Measurements from ENCODE around the gene CHST3.

DNA sequence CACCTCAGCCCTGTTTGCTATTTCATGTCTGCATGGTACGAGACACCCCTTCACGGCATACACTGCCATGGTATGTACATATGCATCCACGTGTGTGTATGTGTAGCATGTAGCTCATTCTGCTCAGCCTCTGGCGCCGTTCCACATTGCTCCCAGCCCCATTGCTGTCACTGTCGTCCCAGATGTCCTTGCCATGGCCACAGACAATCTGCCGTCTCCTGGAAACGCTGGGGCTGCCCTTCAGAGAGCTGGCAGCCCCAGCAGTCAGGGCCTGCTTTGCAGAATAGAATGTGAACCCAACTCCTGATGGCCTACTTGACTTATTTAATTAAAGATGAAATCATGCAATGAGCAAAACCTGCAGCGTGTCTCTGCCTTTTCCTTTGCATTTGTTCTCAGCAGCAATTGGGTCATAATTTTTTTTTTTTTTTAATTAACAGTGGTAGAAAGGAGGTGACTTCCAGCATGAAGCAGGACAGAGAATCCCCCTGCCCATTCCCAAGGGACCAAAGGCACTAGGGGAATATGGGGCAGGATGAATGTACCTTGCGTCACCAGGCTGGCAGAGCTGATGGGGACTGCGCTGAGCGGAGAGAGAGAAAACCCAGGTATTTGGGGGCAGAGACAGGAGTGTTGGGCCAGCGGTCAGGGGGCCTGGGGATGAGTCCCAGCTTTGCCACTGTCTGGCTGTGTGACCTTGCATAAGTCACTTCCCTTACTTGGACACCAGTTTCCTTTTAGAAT, 49.2 kb downstream of the CHST3 start:
- TF ChIP-seq CTCF (IDR thresholded peaks at IDR 0.05) (no peak), POLR2A (IDR thresholded peaks at IDR 0.05) (no peak), EP300 (IDR thresholded peaks at IDR 0.05) (no peak)

All from tibial nerve (tissue), 4 donors.